HG03342 (cell line): ENCODE measurements around the gene AHRR.
"Not testable (repeated sequence)": the region's sequence is repeated elsewhere in the genome, so short reads cannot be mapped to it uniquely, and the experiment has no call there.

Experiments
- ATAC-seq: cut with Tn5 transposase; IDR thresholded peaks from one replicate; pipeline ENCODE4 v1.9.1; 2021; ENCODE audit warnings: mild to moderate bottlenecking, moderate library complexity; ENCODE audit not compliant: unreplicated experiment

AHRR gene

GRCh38 chr5:321230-321725 lies at the start of gene AHRR:
Gene AHRR (plus strand): TSS chr5:321714. CDS start chr5:343903, 22,189 bp downstream.
- ATAC-seq: peak; percentile 34

- ATAC-seq: not testable (repeated sequence)
These were observed 49.7 kb upstream of the AHRR start for GRCh38 chr5:271828-272167.

- not testable (repeated sequence) for ATAC-seq
These were observed 48.4 kb upstream of the AHRR start for GRCh38 chr5:273091-273490.

- not testable (repeated sequence) for ATAC-seq
These were observed 48.0 kb upstream of the AHRR start for GRCh38 chr5:273491-273890.

GRCh38 chr5:274346-274745 lies 47.2 kb upstream of the AHRR start:
- ATAC-seq: not testable (repeated sequence)

GRCh38 chr5:278646-279045 lies 42.9 kb upstream of the AHRR start:
- no peak for ATAC-seq

GRCh38 chr5:279051-279665 lies 42.4 kb upstream of the AHRR start:
- ATAC-seq: not testable (repeated sequence)

GRCh38 chr5:285991-286557 lies 35.4 kb upstream of the AHRR start:
- ATAC-seq: no peak

- ATAC-seq: not testable (repeated sequence)
These were observed 31.3 kb upstream of the AHRR start for GRCh38 chr5:290200-290599.

- ATAC-seq: not testable (repeated sequence)
These were observed 30.2 kb upstream of the AHRR start for GRCh38 chr5:291345-291744.

- ATAC-seq: not testable (repeated sequence)
These were observed 26.7 kb upstream of the AHRR start for GRCh38 chr5:294788-295187.

GRCh38 chr5:296207-296606 lies 25.3 kb upstream of the AHRR start:
- not testable (repeated sequence) for ATAC-seq

GRCh38 chr5:296954-297353 lies 24.6 kb upstream of the AHRR start:
- not testable (repeated sequence) for ATAC-seq

GRCh38 chr5:297448-297847 lies 24.1 kb upstream of the AHRR start:
- not testable (repeated sequence) for ATAC-seq

GRCh38 chr5:297991-298736 lies 23.4 kb upstream of the AHRR start:
- ATAC-seq: not testable (repeated sequence)

GRCh38 chr5:298737-299125 lies 22.8 kb upstream of the AHRR start:
- ATAC-seq: no peak

GRCh38 chr5:299921-300320 lies 21.6 kb upstream of the AHRR start:
- ATAC-seq: not testable (repeated sequence)

- not testable (repeated sequence) for ATAC-seq
These were observed 20.7 kb upstream of the AHRR start for GRCh38 chr5:300691-301435.

GRCh38 chr5:302416-302815 lies 19.1 kb upstream of the AHRR start:
- not testable (repeated sequence) for ATAC-seq

- no peak for ATAC-seq
These were observed 18.5 kb upstream of the AHRR start for GRCh38 chr5:302966-303365.

GRCh38 chr5:303741-304140 lies 17.8 kb upstream of the AHRR start:
- not testable (repeated sequence) for ATAC-seq
